PFSK-1 (cell line): ENCODE results near the gene PANK4.

Experiments used
- FOXP2 ChIP-seq: optimal IDR thresholded peaks from 2 replicates; pipeline ENCODE3; 2011; ENCODE audit warnings: borderline replicate concordance, control low read depth, inconsistent platforms; ENCODE audit not compliant: insufficient read depth; ENCODE audit errors: extremely low read length, extremely low read depth
- POLR2AphosphoS5 ChIP-seq: IDR thresholded peaks from 2 replicates; pipeline ENCODE4 v1.6.1; 2012; ENCODE audit warnings: low read depth, mild to moderate bottlenecking, control low read depth, low read length, moderate library complexity
- REST ChIP-seq, 2 experiments: IDR thresholded peaks; 2 replicates each; pipeline versions ENCODE4 v1.6.1 to v1.8.0; 2011 to 2012; ENCODE audit warnings: low read depth in 2 of 2, low read length in 2 of 2, control low read depth in 1 of 2, inconsistent platforms in 1 of 2, mild to moderate bottlenecking in 1 of 2, moderate library complexity in 1 of 2; ENCODE audit not compliant: insufficient read depth in 1 of 2
- SIN3A ChIP-seq: IDR thresholded peaks from 2 replicates; pipeline ENCODE4 v1.6.1; 2012; ENCODE audit warnings: mild to moderate bottlenecking, low read length, moderate library complexity, borderline replicate concordance; ENCODE audit not compliant: insufficient read depth
- TAF1 ChIP-seq: IDR thresholded peaks from 2 replicates; pipeline ENCODE4 v1.6.1; 2012; ENCODE audit warnings: low read length, control low read depth, borderline replicate concordance; ENCODE audit not compliant: insufficient read depth

Gene PANK4

GRCh38 chr1:2506007-2506860, 20.2 kb downstream of the PANK4 start:
- TF ChIP-seq POLR2AphosphoS5 (no peak; the same call in 1 of the 2 replicates), TAF1 (no peak), FOXP2 (no peak), SIN3A (no peak), REST (IDR thresholded peaks at IDR 0.05; ENCODE audit: insufficient read depth in 1 of 2, low read depth in 2 of 2, low read length in 2 of 2) (no peak)

DNA sequence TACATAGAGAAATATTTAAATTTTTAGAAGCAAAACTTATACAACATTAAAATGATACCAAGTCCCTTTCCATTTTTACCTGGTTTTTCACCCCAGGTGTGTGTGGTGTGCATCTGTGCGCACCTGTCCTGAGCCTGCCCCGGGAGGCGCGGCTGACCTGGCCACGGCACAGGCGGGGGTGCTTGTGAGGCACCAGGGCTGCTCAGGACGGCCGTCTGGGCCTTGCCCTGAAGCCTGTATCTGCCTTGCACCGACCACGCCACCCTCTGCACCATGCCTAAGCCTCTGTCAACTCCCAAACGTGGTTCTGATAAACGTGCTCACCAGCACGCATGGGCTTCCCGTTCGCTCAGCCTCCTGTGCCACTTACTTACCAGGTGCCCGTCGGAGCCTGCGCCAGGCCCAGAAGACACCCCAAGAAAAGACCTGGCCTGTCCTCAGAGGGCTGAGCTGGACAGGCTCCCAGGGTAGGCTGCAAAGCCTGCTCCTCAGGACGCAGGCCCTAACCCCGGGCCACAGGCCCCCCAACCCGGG, 20.9 kb downstream of the PANK4 start:
- no peak for TF ChIP-seq TAF1
- TF ChIP-seq FOXP2 = no peak
- TF ChIP-seq POLR2AphosphoS5 = no peak
- no peak for TF ChIP-seq REST (IDR thresholded peaks at IDR 0.05; ENCODE audit: insufficient read depth in 1 of 2, low read depth in 2 of 2, low read length in 2 of 2)
- TF ChIP-seq SIN3A = no peak

GRCh38 chr1:2504949-2505272, 21.5 kb downstream of the PANK4 start:
- no peak for TF ChIP-seq FOXP2
- no peak for TF ChIP-seq SIN3A

GRCh38 chr1:2504225-2504948, 22.0 kb downstream of the PANK4 start:
- no peak for TF ChIP-seq FOXP2
- no peak for TF ChIP-seq POLR2AphosphoS5

DNA sequence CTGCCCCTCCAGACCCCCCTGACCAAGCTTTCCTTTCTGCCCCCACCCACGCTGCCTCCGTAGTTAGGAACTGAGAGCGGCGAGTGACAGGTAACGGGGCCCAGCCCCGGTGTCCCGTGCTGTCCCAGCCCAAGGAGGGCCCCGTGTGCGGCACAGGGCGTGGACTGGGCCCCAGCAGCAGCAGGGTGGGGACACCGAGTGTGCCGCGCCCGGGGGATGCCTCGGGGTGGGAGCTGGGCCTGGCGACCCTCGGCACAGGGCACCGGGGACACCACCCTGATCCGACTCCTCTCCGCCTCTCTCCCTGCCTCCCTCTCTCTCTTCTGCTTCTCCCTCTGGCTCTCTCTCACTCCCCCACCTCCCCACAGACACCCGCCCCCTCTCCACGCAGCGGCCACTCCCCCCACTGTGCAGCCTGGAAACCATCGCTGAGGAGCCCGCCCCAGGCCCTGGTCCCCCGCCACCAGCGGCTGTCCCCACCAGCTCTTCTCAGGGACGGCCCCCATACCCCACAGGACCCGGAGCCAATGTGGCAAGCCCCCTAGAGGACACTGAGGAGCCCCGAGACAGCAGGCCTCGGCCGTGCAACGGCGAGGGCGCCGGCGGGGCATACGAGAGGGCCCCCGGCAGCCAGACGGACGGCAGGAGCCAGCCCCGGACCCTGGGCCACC, 22.7 kb downstream of the PANK4 start:
- no peak for TF ChIP-seq TAF1

GRCh38 chr1:2502661-2503553, 23.5 kb downstream of the PANK4 start:
- TF ChIP-seq SIN3A = no peak
- TF ChIP-seq FOXP2 = no peak
- TF ChIP-seq POLR2AphosphoS5 = no peak
- no peak for TF ChIP-seq REST (IDR thresholded peaks at IDR 0.05; ENCODE audit: insufficient read depth in 1 of 2, low read depth in 2 of 2, low read length in 2 of 2)
- no peak for TF ChIP-seq TAF1
